HG03045 (cell line): Measurements from ENCODE around the gene MED1.
"Not testable (repeated sequence)": the region's sequence is repeated elsewhere in the genome, so short reads cannot be mapped to it uniquely, and the experiment has no call there.

Experiments
- ATAC-seq: cut with Tn5 transposase; IDR thresholded peaks from one replicate; pipeline ENCODE4 v1.9.1; 2021; ENCODE audit warnings: mild to moderate bottlenecking, moderate library complexity; ENCODE audit not compliant: unreplicated experiment

The MED1 gene

GRCh38 chr17:39450847-39451581 is at the start of gene MED1:
TSS of gene MED1 (minus strand) at chr17:39451263. CDS start at chr17:39451062, 201 bp downstream.
- ATAC-seq: peak; percentile 84

- not testable (repeated sequence) for ATAC-seq
Observed at GRCh38 chr17:39496921-39497320, 45.9 kb upstream of the MED1 start.

- no peak for ATAC-seq
Observed at GRCh38 chr17:39487946-39488345, 36.9 kb upstream of the MED1 start.

- not testable (repeated sequence) for ATAC-seq
Observed at GRCh38 chr17:39487490-39487889, 36.4 kb upstream of the MED1 start.

- no peak for ATAC-seq
Observed at GRCh38 chr17:39486242-39486641, 35.2 kb upstream of the MED1 start.

GRCh38 chr17:39485555-39485954 is 34.5 kb upstream of the MED1 start:
- ATAC-seq: no peak

GRCh38 chr17:39484178-39484577 is 33.1 kb upstream of the MED1 start:
- no peak for ATAC-seq

GRCh38 chr17:39483506-39483905 is 32.4 kb upstream of the MED1 start:
- ATAC-seq: no peak

GRCh38 chr17:39479631-39480030 is 28.6 kb upstream of the MED1 start:
- not testable (repeated sequence) for ATAC-seq

- no peak for ATAC-seq
Observed at GRCh38 chr17:39473310-39473709, 22.2 kb upstream of the MED1 start.

GRCh38 chr17:39468610-39469009 is 17.5 kb upstream of the MED1 start:
- ATAC-seq: not testable (repeated sequence)

- ATAC-seq: not testable (repeated sequence)
Observed at GRCh38 chr17:39464639-39465181, 13.6 kb upstream of the MED1 start.

- ATAC-seq: no peak
Observed at GRCh38 chr17:39462631-39463375, 11.7 kb upstream of the MED1 start.

- ATAC-seq: peak; percentile 15
Observed at GRCh38 chr17:39461926-39462569, 11.0 kb upstream of the MED1 start.

GRCh38 chr17:39461113-39461925 is 10.3 kb upstream of the MED1 start, which contains the start of gene CDK12:
TSS of gene CDK12 (plus strand) at chr17:39461486. CDS start at chr17:39462072, 586 bp downstream.
- peak; percentile 73 for ATAC-seq

GRCh38 chr17:39455919-39456318 is 4.9 kb upstream of the MED1 start:
- ATAC-seq: no peak

GRCh38 chr17:39450051-39450450 is 1.0 kb downstream of the MED1 start:
- ATAC-seq: no peak

GRCh38 chr17:39447561-39447960 is 3.5 kb downstream of the MED1 start:
- ATAC-seq: no peak

GRCh38 chr17:39443326-39443725 is 7.7 kb downstream of the MED1 start:
- no peak for ATAC-seq

- ATAC-seq: not testable (repeated sequence)
Observed at GRCh38 chr17:39439868-39440267, 11.2 kb downstream of the MED1 start.
